Stimulated activated naive CD8-positive, alpha-beta T cell treated with anti-CD3 and anti-CD28 coated beads, Interleukin-15, Interleukin-2, amounts not matched to agents 100 U/mL and 50 U/mL, for 24 hours (primary cell): ENCODE data around the gene PWWP3B.
"Not testable (repeated sequence)": the region's sequence is repeated elsewhere in the genome, so short reads cannot be mapped to it uniquely, and the experiment has no call there.

ENCODE experiments used
- ATAC-seq: fragments of 150-1000 bp; cut with Tn5 transposase; one replicate; pipeline ENCODE4 v1.10.0; 2021
- DNase-seq: peaks from one replicate; pipeline ENCODE4 v3.0.0; 2021

The PWWP3B gene

DNA sequence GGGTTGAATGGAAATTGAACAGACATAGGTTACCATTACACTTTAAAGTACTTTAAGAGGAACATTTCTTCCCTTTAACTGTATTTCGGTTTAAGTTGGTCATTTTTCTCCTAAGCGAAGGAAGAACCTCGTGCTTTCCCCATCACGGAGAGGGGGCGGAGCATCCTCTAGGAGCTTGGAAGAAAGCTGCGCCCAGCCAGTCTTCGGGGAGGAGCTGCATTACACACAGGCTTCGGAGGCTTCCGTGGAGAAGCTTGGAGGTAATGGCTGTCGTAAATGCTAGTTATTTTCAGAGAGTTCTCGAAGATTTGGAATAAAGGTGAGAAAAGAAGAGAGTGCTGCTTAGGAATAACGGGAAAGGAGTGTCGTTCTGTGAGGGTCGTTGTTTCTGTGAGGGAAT, at the start of gene PWWP3B:
Gene PWWP3B, plus strand, starts transcription at position 199 of the 400 bp plus-strand sequence. CDS start 37,128 bp downstream, outside the sequence.
- DNase-seq (no peak), ATAC-seq (no peak)

DNA sequence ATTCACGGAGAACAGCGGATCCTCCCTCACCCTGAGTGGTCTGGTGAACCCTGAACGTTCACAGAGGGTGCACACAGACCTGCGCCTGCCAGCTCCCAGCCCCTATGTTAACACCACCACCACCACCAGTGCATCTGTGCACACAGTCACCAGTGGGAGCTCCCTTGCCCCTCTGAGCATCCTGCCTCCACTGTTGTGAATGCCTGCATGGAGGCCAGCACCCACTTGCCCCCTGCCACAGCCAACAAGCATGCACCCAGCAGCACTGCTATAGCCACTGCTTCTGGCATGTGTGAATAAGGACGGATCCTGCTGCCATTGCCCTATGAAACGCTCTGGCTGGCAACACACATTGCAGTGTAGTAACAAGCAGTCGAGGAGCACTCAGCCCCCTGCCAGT, 29.1 kb upstream of the PWWP3B start:
- ATAC-seq (no peak), DNase-seq (no peak)

DNA sequence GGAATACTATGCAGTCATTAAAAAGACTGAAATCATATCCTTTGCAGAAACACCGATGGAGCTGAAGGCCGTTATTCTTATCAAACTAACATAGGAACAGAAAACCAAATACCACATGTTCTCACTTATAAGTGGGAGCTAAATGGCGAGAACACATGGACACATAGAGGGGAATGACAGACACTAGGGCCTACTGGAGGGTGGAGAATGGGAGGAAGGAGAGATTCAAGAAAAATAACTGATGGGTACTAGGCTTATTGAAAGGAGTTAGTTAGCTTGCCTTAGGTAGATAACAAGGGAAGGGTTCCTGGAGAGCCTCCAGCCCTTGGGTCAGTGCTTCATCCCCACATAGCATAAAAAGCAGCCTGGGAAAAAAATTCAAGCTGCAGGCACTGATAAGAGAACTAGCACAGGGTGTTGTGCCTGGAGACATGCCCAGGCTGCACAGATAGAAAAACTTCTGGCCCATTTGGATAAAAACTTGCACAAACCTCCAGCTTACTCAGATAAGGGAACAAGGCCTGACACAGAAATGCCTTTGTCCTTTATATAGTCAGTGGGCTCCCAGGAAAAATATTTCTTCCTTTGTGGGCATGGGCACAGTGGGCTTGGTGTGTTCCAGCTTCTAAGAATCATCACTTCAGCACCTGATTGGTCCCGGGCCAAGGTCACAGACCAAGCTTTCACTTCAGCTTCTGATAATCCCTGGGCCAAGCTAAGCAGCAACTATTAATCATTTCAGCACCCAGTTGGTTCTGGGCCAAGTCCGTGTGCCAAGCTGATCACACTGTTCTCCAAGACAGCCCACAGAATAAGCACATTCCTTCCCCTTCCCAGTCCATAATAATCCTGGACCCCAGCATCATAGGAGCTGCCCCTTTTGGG, 23.1 kb upstream of the PWWP3B start:
- ATAC-seq (no peak), DNase-seq (no peak)

DNA sequence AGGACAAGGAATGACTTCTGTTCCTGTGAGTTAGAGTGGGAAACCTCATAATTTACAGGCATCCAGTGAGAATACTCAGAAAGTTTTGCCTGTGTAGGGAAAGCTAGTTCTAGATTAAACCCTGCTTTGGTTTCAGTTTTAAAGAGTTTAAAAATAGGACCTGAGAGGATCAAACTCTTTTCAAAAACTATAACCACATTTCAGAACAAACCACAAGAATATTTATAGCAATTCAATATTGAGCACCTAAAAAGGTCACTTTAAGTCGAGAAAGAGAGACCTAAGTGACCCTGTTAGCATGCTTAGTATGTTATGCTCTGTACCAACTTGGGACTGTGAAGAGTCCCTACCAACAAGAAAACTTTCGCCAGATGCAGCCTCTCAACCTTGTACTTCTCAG, 17.4 kb upstream of the PWWP3B start:
- ATAC-seq: no peak
- no peak for DNase-seq

DNA sequence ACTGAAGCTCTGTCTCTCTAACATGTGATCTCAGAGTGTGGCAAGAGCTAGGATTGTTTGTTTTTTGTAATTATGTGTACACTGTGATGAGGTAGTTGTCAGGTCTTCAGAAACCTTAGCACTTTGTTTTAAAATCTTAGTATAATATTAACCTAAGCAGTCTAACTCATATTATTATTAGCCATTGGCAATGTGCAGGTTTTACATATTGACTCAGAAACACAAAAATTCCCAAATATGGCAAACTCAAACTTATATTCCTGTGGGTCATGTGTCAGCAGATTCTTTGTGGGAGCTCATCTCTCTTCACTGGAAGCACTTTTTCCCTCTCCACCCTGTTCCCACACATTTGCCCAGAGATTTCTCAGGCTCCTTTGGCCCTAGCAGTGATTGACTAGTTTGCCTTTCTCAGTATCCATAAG, 8.2 kb upstream of the PWWP3B start:
- no peak for ATAC-seq

DNA sequence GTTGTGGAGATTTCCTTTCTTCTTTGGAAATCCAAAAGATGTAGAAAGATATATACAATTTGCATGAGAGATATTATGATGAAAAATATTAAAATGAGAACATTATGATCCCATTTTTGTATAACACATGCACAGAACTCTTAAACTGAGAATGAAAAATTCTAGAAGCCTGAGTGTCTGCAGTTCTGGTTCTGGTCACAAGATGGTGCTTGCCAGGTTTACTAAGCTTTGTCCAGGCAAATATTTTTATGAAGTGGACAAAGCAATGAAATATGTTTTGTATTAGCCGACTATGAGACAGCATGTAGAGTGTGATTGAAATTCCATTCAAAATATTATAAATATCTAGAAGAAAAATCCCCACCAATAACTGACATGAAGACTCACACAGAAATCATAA, 2.2 kb downstream of the PWWP3B start:
- ATAC-seq (no peak), DNase-seq (no peak)

More for the DNA sequence above, 8.2 kb upstream of the PWWP3B start:
- no peak for DNase-seq

DNA sequence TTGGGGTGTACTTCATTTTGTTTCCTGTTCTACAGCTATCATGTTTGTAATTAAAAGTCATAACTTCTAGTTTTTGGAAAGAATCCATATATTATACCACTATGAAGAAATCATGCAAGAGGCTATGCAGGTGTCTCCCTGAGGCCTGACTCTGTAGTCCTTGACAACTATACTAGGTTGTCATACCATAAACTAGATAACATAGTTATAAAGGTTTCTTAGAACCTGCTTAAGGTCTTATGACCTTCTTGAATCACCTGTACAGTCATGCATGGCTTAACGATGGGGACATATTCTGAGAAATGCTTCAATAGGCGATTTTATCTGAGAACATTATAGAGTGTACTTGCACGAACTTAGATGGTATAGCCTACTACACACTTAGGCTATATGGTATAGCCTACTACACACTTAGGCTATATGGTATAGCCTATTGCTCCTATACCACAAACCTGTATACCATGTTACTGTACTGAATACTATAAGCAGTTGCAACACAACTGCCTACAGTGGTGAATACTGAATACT, 3.3 kb downstream of the PWWP3B start:
- no peak for ATAC-seq
- DNase-seq: no peak

DNA sequence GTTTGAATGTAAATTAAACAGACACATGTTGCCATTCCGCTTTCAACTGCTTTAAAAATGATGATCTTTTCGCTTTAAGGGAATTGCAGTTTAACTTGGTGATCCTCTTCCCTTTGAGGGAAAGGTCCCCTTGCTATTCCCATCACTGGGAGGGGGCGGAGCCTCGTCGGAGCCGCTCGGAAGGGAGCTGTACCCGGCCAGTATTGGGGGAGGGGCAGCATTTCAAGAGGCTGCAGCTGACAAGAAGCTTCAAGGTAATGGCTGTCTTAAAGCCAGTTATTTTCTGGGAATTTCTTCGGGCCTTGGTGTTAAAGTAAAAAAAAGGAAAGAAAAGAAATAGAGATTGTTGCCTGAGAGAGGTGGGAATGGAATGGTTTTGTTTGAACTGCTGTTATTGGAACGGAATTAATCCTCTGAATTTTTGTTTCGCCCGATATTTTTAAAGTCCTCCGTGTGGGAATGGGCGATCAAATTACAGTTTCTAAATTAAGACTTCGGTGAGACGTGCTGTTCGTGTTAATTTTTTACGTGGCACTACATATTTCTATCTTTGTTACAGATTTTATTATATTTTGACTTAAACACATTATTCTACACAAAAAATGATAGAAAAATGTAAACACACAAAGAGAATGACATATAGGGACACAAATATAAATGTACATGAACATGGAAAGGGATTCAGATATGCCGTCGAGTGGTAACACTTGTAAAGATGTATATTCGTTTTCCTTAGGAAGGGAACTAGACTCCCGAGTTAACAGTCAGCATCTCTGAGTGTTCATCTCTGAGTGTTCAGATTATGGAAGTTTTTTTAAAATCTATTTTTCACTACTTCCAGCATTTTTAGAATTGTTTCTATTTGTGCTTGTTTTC, 9.2 kb downstream of the PWWP3B start:
- DNase-seq: no peak
- no peak for ATAC-seq

DNA sequence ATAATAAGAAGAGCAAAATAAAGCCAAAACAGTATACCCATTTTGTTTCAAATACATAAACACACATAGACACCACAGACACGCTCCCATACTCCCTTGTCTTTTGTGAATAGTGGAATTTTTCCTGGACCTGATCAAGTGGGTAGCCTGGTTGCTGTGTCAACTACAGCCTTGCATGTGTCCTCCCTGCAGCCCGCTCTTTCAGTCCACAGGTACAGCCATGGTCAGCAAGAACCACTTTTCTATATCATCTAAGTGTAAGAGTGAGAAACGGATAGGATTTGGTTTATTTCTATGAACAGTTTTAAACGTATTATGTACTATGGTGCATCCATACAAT, 9.8 kb downstream of the PWWP3B start:
- no peak for ATAC-seq
- DNase-seq: no peak

DNA sequence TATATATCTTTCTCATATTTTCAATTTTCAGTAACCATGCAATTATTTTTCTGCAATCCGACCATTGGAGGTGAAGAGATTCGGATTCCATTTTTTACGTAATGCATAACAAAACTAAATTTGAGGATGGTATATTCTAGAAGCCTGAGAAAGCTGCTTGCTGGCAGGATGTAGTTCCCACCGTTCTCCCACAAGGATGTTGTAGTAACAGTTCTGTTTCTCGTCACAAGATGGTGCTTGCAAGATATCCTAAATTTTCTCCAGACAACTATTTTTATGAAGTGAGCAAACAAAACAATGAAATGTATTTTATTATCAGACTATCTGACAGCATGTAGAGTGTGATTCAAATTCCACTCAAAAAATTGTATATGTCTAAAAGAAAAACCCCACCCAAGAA, 10.7 kb downstream of the PWWP3B start:
- no peak for ATAC-seq
- DNase-seq: no peak

DNA sequence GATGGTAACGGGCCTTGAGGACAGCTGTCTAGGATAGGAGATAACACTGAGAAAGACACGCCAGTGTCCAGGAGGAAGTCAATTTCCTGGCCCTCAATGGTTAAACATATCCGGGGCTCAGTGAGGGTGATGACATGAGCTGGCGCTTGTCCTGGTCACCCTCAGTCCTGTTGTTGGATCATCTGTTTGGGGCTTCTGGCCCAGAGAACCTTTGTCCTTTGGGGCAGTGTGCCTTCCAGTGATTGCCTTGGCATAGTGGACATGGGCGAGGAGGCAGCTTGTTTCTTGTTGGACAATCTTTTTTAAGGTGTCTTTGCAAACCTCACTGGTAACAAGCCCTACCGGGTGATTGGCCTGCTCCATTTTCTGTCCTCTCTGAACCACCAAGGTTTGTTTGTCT, 15.6 kb downstream of the PWWP3B start:
- not testable (repeated sequence) for ATAC-seq, DNase-seq

DNA sequence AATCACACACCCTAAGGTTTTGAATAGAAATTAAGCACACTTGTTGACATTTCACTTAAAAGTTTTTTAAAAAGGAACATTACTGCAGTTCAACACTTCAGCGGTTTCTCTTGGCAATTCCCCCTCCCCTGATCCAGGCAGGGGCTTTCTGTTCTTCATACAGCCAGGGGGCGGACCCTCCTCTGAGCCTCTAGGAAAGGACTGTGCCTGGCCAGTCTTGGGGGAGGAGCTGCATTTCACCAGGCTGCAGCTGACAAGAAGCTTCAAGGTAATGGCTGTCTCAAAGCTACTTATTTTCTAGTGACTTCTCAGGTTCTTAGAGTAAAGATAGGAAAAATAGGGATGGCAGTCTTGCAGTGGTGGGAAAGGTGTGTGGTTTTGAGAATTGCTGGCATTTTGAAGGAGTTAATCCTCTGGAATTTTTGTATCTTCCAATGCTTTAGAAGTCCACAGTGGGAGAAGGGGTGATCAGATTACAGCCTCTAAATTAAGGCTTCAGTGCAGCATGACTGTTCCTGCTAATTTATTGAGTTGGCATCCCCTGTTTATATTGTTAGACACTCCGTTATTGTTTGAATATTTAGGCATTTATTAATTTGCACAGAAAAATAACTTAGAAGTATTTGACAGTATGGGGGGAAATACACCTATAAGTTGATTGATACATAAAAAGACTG, 33.5 kb downstream of the PWWP3B start:
- ATAC-seq: no peak
- no peak for DNase-seq

DNA sequence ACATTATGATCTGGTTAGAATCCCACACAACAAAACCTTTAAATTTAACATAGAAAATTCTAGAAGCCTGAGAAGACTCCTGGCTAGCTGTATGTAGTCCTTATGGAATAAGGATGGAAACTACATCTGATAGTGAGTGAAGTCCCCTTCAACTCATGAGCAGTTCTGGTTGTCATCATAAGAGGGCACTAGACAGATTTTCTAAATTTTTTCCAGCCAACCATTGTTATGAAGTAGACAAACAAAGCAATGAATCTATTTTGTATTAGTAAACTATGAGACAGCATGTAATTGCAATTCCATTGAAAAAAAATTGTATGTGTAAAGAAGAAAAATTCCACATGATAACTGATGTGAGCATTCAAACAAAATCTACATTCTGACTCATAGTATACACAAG, 35.2 kb downstream of the PWWP3B start:
- DNase-seq (no peak), ATAC-seq (no peak)

DNA sequence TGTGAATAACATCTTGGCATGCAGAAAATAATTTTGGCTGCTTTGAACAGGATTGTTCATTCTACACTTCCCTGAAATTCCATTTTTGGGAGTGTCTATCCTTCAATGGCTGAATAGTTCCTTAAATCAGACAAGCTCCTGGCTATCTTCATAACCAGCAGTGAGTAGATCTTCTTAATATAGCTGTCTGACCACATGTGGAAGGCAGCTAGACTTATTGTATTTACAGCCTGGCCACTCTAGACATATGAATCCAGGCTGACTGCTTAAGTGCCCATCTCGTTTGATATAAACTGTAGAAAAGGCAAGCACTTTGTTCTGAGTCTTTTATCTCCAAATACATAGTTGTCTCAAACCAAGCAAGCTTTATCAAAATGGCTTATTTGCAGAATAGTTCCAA, 40.0 kb downstream of the PWWP3B start:
- no peak for DNase-seq
- ATAC-seq: no peak
